Gastroesophageal sphincter (tissue), 3 donors: ENCODE results near the gene ZNF777.
"Not testable (repeated sequence)": the region's sequence is repeated elsewhere in the genome, so short reads cannot be mapped to it uniquely, and the experiment has no call there.

ENCODE experiments used
- EP300 ChIP-seq: sonication (generic); formaldehyde crosslinking; IDR thresholded peaks from one replicate; pipeline ENCODE4 v1.6.1; 2017; ENCODE audit warnings: antibody characterized with exemption, mild to moderate bottlenecking
- POLR2A ChIP-seq, 2 donors: fragments of 450-650 bp; IDR thresholded peaks; one replicate each; pipeline ENCODE4 v1.6.1; 2017; ENCODE audit warnings: antibody characterized with exemption in 2 of 2, mild to moderate bottlenecking in 2 of 2, moderate library complexity in 1 of 2
- POLR2AphosphoS5 ChIP-seq: sonication (generic); formaldehyde crosslinking; IDR thresholded peaks from one replicate; pipeline ENCODE4 v1.6.1; 2017; ENCODE audit warnings: antibody characterized with exemption
- TF ChIP-seq, protein P1 (sequence below), 4 experiments: fragments of 200-600 bp in 2 of 4; fragments of 450-650 bp in 2 of 4; sonication (generic) in 1 of 4; IDR thresholded peaks; one replicate each; pipeline ENCODE4 v1.5.1; 2017 to 2019; ENCODE audit warnings: antibody characterized with exemption in 4 of 4, mild to moderate bottlenecking in 2 of 4, moderate library complexity in 2 of 4

- TF ChIP-seq, protein P1, sequence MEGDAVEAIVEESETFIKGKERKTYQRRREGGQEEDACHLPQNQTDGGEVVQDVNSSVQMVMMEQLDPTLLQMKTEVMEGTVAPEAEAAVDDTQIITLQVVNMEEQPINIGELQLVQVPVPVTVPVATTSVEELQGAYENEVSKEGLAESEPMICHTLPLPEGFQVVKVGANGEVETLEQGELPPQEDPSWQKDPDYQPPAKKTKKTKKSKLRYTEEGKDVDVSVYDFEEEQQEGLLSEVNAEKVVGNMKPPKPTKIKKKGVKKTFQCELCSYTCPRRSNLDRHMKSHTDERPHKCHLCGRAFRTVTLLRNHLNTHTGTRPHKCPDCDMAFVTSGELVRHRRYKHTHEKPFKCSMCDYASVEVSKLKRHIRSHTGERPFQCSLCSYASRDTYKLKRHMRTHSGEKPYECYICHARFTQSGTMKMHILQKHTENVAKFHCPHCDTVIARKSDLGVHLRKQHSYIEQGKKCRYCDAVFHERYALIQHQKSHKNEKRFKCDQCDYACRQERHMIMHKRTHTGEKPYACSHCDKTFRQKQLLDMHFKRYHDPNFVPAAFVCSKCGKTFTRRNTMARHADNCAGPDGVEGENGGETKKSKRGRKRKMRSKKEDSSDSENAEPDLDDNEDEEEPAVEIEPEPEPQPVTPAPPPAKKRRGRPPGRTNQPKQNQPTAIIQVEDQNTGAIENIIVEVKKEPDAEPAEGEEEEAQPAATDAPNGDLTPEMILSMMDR (IDR thresholded peaks at IDR 0.05): not testable (repeated sequence)
- TF ChIP-seq EP300; POLR2A (IDR thresholded peaks at IDR 0.05); POLR2AphosphoS5: not testable (repeated sequence)
These were observed 72.1 kb downstream of the ZNF777 start for GRCh38 chr7:149388550-149389335.
